Cortex of kidney (tissue), 1 donor: ENCODE results near the gene PRKN.
"Not testable (repeated sequence)": the region's sequence is repeated elsewhere in the genome, so short reads cannot be mapped to it uniquely, and the experiment has no call there.

ENCODE experiments used
- DNase-seq: peaks from one replicate; lab custom pipeline; 2025; lab: John Stamatoyannopoulos, UW

PRKN gene

DNA sequence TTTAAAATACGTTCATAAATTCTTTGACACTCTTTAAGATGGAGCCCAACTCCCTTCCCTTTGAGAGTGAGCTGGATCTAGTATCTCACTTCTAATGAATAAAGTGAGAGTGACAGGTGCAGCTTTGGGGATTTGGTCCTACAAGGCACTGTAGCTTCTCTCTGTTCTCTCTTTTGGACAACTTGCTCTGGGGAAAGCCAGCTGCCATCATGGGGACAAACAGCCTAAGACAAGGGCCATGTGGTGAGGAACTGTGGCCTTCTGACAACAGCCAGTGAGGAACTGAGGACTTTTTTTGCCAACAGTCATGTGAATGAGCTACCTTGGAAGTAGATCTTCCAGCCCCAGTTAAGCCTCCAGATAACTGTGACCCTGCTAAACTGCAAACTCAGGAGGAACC is 1180.9 kb downstream of the PRKN start:
- no peak for DNase-seq

DNA sequence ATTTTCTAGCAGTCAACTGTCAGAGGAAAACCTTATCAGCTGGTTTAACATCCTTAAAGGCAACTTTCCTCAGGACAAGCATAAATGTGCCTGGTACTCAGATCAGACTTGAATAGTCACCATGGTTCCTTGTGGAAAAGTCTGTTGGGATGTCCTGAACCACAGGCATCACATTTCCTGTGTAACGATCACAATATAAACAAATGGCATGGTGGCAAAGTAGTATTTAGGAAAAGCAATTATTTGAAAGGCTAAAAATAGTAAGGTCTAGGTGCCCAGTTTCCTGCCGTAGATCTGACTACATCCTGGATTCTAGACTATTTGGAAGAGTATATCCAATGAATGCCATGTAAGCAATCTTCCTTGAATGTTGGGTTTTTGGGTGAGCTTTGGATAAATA is 1181.8 kb downstream of the PRKN start:
- no peak for DNase-seq

DNA sequence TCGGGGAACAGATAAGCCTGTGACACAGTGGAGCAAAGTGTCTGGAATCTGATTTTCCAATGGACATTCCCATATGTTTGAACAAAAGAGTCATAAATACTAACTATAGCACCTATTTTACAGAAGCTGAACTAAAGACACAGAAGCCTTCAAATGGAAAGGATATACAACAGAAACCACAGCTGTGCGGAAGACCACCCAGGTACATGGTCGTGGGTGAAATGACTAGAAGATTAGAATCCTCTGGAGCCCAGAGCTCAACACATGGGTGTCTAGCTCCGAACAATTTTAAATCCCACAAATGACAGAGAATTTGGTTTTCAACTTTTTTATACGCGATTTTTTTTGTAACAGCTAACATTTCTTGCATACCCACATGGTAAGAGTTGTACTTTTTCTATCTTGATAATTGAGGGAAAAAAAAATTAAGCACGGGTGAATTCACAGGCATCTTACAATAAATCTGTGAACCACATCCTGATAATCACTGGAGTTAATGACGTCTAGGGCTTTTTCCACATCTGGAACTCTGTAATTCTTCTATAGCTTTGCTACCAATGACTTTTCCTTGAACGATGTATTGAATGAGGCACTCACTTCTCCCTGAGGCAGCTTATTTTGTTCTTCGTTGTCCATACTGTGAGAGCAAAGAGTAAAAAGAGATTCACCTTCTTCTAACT is 1182.6 kb downstream of the PRKN start:
- DNase-seq, result no peak

DNA sequence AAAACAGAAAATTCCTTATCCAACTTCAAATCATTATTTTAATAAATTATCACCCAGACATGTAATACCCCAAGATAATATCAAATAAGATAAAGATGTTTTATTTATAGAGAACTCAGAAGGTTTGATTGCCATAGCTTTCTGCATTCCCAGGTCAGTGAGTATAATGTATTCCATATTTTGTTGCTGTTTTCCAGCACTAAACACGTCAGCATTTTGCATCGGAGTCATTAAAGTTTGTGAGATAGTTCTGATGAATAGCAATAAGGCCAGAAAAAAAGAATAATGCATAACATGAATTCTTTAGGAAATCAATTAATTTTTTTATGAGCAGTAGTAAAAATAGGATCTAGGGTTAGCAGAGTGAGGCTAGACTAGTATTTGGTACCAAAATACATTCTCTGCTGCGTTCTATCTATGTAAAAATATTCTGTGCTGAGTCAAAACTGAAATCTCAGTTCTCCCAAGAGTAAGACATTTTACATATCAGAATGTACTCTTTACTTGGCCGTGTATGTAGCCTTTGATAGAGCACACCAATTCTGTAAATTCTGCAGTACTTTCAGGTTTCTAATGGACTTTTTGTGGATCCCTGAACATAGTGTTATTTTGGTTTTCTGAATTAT is 1183.8 kb downstream of the PRKN start:
- no peak for DNase-seq

DNA sequence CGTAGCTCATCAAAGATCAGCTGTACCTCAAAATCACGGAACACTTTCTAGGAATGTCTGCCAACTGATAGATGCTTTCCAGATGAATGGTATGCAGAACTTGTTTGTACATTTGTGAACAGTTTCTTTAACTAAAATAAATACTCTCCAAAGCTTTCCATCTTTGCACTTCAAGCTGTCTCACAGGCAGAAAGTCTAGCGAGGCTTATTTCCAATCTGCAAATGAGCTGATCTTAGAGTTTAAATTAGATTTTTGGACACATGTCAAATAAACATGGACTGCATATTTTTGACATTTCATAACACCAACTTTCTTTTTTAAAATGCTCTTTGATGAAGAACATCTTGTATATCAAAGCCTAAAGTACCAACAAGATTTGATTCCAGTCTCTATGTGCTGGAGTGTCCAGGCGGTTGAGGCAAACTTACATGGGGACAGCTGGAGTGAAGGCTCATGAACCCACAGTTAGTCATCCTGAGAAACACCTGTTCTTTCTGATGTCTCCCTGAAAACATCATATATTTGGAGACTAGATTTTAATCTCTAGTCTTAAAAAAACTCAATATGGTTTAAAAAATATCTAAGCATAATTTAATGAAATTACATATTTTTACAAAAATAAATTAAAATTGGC is 1185.1 kb downstream of the PRKN start:
- no peak for DNase-seq

DNA sequence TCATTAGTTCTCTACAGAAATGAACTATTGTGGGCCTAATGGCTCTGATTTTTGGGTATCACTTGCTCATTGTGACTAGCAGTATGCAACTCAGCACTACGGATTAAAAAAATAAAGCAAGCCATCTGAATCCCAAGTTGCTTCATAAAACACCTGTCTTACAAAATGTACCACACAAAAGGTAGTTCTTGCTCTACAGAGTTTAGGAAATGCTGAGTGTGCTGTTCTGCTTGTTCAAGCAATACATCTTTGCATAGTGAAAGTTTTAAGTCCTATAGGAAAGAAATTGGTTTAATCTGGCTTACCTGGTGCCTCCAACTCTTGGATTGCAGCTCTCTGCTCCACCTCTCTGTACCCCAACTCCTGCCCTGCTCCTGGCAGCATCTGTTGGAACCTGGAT is 1187.0 kb downstream of the PRKN start:
- DNase-seq, result no peak

DNA sequence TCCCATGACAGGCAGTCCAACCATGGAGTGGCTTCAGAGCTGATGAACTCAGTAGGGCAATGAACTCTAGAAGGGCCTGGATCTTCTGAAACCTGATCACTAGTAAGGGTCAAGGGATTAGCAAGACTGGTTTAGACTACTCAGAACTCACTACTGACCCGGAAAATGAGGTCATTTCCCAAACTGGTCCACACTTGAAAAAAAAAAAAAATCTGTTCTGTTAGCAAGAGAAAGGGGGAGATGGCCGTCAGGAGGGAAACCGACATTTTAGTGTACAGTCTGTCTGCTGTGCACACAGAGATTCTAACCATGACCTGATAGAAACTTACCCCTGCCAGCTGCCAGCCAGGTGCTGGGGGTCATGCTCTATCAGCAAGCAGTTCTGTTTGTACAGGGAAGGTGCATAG is 1191.3 kb downstream of the PRKN start:
- no peak for DNase-seq

DNA sequence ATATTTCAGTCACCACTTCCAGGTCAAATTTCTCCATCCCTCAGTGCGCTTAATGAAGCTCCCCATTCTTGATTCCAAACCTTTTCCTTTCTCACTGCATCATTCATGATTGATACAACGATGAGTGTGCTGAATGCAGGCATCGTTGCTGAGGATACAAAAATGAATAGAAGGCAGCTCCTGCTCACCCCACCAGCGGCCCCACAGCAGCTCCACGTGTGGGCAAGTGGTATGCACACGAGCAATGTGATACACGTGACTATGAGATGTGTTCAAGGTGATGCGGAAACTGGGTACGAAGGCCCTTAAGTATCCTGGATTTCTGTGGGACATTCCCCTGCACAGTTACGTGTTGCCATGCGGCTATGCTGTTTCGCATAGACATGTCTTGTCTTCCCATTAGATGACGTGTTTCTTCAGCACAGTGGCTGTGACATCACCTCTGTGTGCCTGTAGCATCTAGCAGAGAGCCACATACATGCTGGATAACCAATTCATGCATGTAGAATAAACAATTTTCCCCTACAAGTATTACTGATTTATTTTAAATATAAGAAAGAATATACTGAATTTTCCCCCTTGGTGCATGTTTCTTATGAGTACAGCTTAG is 1193.2 kb downstream of the PRKN start:
- DNase-seq, result no peak

DNA sequence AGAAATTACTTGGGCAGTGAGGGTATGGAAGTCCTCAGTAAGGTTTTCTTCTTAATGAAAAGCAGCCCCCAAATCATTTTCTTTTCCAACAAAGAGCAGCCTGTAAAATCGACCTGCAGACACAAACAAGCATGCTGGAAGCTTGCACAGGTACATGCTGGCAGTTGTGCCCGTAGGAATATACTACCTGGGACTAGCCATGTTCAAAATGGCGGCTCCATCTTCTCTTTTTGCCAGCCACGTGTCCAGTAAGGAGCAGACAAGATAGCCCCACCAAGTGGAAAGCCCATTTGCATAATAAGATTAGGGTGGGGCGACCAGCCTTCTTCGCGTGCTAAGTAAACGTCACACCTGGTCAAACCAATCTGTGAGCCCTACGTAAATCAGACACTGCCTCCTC is 1194.3 kb downstream of the PRKN start:
- DNase-seq, result no peak

DNA sequence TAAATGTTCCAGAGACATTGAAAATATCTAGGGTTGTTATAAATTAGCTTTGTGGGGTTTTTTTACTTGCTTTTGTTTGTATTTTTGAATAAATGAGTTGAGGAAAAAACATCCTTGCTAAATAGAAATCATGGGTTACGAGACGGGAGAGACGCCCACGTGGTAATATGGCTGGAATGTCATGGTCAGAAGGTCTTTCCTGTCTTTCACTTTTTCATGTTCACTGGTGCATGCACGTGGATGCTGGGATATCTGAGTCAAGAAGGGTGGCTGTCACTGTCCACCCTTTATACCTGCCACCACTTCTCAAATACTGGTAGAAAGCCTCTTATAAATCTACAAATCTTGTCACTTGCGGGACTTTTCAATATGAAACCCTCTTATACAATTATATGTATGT is 1195.0 kb downstream of the PRKN start:
- no peak for DNase-seq

DNA sequence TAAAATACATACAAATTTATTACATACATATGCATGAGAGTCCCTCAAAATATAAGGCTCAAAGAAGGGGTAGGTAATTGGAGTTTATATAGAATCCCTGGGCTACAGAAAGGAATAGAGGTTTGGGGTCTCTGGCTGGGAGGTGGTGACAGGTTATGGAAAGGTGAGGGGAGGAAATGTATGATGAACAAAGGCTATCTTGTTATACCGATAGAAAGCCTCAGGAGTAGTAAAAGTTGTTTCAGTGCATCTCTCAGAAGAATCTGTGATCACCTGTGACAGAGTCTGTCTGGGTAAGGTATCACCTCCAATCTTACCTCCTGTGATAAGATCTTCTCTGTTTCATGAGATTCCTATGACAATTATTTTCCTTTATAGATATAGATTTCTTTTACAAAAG is 1200.8 kb downstream of the PRKN start:
- DNase-seq, result no peak

DNA sequence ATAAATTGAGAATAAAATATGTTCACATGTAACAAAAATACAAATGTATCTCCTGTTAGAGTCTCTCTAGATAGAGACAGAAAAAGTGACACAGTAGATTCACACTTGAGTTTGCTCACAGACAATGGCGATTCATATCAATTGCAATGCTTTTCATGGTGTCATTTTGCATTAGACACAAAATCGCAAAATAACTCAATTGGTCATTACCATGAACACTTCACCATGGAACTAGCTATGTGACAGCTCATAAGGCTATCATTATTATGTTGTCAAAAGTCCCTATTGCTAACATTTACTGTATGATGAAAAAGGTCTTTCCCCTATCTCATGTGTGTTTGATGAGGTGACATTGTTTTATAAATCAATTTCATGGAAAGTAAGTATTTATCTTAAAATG is 1204.2 kb downstream of the PRKN start:
- DNase-seq, result no peak

DNA sequence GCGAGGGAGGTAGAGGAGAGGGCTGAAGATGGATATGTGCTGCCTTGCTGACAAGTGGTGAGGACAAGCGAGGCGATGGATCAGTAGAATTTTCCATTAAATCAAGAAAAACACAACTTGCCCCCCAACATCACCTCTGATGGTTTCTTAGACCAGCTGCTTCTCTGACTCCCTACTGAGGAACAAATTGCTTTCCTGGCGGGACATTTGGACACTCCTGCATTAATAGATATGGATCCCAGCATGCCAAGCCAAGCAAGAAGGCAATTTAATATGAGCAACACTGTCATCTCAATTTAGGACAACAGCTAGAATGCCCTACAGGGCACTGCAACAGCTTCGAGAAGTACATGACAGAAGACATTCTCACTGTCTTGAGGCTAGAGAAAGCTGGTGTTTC is 1205.3 kb downstream of the PRKN start:
- DNase-seq, result no peak

DNA sequence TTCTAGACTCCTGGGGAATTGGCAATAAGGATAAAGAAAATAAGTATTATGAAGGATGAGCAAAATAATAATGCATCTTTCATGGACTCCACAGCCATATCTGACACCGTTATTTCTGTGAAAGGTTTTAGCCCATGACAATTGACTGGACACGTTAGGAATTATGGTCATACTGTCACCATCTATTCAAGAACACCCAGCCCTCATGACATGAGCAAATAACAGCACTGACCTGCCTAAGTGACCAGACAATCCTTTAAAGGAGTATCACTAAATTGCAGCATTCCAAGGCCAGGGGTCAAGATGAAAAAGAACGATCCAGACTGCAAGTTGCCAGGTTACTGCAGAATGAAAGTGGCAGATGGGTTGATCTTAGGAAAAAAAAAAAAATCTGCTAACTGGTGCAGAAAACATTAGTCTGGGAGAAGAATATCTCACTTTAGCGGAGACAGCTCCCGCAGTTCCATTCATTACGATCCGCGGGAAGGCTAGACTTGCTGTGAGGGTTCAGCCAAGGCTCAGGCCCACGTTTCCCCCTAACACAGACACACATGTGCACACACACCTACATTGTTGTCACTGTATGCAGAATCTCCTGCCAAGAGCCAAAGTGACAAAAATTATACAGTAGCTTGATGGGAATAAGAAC is 1216.0 kb downstream of the PRKN start:
- no peak for DNase-seq

DNA sequence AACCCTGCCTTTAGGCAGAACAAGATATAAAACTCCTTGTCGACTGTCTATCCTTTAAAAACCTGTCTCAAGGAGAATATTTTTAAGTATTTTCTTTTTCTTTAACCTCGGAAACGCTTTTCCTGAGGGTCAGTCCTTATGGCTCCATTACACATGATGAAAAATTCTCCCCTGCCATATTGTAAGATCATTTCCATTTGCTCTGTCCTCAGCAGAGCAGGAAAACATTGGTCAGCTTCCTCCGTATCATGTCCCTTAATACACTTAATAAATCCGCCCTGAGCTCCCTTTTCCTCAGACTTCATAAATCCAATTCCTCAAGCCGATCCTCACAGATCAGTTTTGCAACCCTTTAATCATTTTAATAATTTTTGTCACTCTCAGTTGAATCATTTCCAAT is 1219.2 kb downstream of the PRKN start:
- no peak for DNase-seq

DNA sequence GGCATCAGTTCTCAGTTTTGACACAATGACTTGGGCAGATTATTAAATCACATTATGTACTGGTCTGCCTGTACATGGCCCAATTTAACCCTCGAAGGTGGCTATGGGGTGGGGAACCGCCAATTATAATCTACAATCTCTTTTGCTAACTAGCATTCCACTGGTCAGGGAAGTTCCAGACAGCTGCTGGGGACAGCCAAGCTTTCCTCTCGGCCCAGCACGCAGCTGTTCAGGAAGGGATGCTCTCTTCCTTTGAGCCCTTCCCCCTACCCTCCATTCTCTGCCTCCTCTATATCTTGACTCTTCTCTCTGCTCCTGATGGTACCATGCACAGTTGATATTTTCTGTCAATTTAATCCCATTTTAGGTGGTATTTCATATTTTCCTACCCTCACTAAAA is 1220.2 kb downstream of the PRKN start:
- no peak for DNase-seq

DNA sequence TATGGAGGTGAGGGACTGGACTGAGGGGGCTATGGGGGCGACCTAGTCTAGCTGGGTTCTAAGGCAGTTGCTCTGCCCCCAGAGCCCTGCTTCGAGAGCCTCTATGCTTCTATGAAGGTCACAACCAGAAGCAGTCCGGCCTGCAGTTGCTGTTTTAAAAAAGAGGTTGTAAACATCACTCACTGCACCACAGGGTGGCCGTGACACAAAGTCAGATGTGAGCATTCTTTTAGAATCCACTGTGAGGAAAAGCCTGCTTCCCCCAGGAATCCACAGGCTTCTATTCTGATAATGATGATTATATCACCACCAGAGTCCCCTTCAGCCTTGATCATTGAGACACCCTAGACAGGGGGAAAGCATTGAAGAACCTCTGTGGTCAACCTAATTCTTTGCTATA is 1224.0 kb downstream of the PRKN start:
- DNase-seq, result no peak

DNA sequence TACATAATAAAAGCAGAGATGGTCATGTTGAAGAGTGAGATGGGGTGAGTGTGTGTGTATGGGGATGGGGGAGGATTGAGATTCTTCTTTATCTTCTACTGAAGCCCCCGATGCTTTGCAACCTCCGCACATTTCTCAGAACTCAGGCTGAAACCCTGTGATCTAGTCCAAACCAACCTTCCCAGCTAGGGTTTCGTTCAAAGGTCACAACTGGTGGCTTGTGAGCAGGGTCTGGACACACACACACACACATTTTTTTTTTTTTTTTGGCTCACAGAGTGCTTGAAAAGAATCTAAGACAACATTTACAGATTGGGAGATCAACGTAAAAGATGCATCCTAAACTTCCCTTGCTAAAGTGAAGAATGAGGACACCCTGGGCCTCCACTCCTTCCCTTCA is 1228.7 kb downstream of the PRKN start:
- no peak for DNase-seq

DNA sequence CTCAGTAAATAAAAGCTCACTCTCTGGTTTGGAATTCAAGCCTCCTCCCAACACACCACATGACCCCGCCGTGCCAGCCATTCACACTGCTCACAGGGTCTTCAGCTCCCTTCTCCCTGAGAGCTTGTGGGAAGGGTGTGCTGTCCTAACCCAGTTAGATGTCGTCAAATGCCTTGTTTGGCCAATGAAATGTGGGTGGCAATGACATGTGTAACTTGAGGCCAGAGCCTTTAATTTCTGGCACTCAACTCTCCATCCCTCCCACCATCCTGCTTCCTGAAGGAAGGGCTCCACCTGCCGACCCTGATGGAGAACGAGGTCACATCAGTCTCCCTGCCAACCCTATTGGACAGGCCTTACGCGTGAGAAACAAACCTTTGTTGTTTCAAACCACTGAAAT is 1229.2 kb downstream of the PRKN start:
- DNase-seq, result no peak

DNA sequence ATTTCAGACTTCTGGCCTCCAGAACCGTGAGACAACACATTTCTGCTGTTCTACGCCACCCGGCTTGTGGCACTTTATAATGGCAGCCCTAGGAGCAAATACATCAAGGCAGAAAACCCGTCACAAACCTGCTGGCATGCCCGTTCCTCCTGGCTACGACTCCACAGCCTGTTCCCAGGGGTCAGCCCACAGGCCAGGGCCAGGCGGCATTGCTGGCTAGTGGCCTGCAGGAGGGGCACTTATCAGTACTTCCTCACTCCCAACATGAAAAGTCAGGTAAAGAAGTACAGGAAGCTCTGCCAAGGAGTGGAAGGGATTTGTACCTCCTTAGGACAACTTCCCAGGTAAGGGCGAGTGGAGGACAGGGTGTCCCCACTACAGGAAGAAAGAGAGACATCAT is 1230.6 kb downstream of the PRKN start:
- no peak for DNase-seq

DNA sequence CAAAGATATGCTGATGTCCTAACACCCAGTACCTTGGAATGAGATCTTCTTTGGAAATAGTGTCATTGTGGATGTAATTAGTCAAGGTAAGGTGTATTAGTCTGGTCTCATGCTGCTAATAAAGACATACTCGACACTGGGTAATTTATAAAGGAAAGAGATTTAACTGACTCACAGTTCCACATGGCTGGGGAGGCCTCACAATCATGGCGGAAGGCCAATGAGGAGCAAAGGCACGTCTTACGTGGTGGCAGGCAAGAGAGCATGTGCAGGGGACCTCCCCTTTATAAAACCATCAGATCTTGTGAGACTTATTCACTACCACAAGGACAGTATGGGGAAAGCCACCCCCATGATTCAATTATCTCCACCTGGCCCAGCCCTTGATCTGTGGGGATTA is 1231.3 kb downstream of the PRKN start:
- not testable (repeated sequence) for DNase-seq

DNA sequence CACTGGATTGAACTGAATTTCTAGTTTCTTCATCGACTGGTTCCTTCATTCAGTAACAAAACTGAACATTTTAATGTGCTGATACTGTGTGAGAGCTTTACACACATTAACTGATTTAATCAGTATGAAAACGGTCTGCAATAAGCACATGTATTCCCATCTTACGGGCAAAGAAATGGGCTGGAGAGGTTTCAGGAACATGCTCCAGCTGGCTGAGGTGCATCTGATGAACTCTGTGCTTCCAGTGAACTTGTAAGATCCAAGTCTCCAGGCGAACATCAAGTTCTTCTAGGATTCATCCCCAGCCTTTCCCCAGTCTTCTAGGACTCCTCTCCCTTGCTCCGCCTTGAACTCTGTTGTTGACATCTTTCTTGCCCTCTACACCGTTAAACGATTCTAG is 1233.0 kb downstream of the PRKN start:
- no peak for DNase-seq
